HUDEP-2 (cell line): Measurements from ENCODE around the gene PPP2R1A.
"Not testable (repeated sequence)": the region's sequence is repeated elsewhere in the genome, so short reads cannot be mapped to it uniquely, and the experiment has no call there.

Source experiments
- DNase-seq, 76 experiments: peaks; one replicate each; lab custom pipeline; 2025; ENCODE audit not compliant: unreplicated experiment in 76 of 76; lab: John Stamatoyannopoulos, UW

PPP2R1A gene

DNA sequence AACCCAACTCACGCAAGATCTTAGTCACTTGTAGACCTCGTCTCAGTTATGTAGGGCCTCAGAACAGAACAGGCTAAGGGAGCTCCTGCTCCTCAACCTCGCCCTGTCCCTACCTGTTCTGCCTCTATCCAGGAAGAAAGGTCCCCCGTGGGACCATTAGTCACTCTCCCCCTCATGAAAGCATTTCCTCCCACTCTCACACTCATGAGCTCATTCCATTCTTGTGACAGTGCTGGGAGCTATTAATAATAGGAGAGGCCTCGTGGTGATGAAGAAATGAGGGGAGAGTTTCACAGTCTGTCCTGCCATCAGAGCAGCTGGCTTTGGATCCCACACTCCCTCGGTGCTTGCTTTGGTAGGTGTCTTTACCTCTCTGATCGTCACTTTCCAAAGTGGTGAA, 10.2 kb downstream of the PPP2R1A start:
- DNase-seq = no peak

DNA sequence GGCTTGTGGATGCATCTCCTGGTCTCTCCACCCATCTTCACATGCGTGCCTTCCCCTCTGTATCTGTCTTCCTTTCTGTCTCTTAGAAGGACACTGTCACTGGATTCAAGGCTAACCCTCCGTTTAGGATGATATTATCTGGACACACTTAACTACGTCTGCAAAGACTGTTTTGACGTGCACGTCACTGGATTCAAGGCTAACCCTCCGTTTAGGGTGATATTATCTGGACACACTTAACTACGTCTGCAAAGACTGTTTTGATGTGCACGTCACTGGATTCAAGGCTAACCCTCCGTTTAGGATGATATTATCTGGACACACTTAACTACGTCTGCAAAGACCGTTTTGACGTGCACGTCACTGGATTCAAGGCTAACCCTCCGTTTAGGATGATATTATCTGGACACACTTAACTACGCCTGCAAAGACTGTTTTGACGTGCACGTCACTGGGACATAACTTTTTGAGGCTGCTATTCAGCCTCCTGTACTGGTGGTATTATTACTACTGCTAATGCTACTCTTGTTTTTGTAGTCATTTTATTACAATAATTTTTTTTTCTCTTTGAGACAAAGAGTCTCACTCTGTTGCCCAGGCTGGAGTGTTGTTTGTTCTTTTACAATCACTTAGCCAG, 11.0 kb downstream of the PPP2R1A start:
- DNase-seq = not testable (repeated sequence)

DNA sequence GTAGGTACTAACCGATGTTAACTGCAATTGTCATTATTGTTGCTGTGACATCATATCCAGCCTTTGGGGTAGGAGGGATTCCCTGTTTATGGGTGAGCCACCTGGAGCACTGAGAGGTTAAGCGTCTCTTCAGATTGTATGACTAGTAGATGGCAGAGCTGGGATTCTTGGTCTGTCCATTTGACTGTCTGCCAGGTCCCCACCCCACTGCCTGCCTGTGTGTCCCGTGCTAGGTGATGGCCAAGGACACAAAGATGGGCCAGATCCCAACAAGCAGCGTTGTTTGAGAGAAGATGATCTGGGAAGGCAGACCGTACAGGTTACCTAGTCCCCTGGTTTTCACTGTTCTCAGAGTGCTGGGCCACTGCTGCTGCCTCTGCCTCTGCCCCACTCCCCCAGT, 16.6 kb downstream of the PPP2R1A start:
- no peak for DNase-seq

DNA sequence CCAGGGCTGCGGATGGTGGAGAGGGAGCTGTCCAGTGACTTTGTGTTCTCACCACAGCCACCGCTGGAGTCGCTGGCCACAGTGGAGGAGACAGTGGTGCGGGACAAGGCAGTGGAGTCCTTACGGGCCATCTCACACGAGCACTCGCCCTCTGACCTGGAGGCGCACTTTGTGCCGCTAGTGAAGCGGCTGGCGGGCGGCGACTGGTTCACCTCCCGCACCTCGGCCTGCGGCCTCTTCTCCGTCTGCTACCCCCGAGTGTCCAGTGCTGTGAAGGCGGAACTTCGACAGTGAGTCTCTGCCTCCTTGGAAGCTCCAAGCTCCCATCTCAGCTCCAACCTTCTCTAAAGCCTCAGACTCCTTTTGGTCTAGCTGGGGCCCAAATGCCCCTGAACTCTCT, 21.4 kb downstream of the PPP2R1A start:
- no peak for DNase-seq

DNA sequence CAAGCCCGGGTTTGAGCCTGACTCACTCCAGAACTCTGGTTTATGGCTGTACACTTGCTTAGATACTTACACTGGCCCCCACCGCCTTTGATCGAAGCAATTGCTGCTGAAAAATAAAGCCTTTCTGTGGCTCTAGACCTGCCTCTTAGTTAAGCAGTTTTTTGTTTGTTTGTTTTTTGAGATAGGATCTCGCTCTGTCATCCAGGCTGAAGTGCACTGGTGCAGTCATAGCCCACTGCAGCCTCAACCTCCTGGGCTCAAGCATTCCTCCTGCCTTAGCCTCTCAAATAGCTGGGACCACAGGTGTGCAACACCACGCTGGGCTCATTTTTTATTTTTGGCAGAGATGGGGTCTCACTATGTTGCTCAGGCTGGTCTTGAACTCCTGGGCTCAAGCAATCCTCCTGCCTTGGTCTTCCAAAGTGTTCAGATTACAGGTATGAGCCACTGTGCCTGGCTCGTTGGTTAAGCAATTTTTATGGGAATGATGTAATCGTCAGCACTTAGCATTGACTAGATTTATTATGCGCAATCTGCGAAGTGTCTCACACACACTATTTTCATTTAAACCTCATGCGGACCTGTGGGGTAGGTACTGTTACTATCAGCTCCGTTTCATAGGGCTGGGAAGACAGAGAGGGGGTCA, 22.2 kb downstream of the PPP2R1A start:
- DNase-seq = no peak

DNA sequence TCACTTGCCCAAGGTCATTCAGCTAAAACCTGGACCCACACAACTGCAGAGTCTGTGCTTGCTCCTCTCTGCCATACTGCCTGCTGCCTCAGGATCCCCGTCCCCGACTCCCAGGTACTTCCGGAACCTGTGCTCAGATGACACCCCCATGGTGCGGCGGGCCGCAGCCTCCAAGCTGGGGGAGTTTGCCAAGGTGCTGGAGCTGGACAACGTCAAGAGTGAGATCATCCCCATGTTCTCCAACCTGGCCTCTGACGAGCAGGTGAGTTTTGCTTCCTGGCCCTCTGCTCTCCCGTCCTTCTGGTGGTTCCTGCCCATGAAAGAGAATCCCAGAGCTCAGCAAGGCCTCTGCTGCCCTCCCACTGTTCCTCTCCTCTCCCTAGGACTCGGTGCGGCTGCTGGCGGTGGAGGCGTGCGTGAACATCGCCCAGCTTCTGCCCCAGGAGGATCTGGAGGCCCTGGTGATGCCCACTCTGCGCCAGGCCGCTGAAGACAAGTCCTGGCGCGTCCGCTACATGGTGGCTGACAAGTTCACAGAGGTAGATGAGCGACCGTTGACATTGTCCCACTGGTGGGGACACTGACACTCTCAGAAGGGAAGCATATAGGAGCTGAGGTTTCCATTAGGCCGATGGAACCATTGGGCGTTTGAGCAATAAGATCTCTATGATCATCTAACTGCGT, 22.9 kb downstream of the PPP2R1A start:
- no peak for DNase-seq

DNA sequence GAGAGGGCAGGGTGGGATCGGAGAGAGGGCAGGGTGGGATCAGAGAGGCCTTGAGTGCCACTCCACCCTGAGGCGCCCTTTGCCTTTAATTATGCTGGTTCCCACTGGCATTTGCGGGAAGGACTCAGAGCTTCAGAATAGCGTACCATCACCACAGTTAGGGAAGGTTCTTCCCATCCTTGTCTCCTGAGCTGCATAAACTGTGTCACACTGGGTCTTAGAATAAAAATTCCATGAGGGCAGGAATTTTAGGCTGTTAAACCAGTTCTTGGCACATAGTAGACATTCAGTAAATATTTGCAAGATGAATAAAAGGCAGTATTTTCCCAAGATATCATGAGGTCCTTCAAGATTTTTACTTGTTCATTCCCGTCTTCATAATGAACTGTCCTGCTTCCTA, 24.4 kb downstream of the PPP2R1A start:
- no peak for DNase-seq

DNA sequence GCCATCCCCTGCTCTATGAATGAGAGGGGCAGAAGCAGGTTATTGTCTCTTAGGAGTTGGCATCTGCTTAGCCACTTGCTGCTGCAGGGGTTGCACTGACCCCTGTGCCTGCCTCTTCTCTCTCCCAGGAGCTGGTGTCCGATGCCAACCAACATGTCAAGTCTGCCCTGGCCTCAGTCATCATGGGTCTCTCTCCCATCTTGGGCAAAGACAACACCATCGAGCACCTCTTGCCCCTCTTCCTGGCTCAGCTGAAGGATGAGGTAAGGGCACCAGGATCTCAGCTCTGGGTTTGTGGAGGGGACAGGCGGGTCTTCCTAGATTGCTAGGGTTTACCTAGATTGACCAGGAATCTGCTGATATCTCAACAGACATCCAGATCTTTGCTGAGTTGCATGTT, 26.5 kb downstream of the PPP2R1A start:
- DNase-seq = no peak

DNA sequence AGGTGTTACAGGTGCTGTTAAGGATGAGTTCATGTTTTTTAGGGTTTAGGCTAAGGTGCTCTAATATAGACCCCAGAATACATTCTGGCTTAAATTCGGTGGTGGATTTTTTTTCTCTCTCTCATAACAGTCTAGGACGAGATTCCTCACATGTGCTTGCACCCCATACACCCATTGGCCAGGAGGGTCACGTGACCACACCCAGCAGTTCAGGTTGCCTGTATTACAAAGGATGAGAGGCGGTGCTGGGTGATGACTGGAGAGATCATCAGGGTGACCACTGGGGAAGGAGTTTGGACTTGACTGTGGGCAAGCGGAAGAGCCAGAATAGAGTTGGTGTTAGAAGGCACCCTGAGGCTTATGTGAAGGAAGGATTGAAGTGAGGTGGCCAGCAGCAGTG, 27.7 kb downstream of the PPP2R1A start:
- no peak for DNase-seq

DNA sequence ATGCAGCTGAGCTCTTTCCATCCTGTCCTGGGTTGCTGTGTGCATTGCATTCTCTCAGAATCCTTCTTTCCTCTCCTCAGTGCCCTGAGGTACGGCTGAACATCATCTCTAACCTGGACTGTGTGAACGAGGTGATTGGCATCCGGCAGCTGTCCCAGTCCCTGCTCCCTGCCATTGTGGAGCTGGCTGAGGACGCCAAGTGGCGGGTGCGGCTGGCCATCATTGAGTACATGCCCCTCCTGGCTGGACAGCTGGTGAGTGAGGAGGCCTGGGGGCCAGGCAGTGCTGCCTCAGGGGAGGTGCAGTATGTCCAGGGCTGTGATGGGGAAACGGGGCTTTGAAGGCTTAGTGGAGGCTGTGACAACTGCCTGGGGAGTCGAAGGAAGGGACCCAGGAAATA, 29.8 kb downstream of the PPP2R1A start:
- DNase-seq = no peak

DNA sequence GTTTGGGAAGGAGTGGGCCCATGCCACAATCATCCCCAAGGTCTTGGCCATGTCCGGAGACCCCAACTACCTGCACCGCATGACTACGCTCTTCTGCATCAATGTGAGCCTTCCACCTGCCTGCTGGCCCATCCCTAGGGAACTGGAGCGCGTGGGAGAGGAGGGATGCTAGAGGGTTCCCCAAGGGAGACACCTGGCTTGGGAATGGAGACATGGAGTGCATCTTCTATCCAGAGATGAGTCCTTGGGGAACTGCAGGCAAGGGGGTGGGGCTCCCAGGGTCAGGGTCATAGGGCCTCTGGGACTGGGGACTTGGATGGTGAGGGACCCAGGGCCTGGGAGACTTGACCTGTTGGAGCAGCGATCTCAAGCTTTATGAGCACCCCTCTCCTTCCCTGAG, 31.2 kb downstream of the PPP2R1A start:
- no peak for DNase-seq

DNA sequence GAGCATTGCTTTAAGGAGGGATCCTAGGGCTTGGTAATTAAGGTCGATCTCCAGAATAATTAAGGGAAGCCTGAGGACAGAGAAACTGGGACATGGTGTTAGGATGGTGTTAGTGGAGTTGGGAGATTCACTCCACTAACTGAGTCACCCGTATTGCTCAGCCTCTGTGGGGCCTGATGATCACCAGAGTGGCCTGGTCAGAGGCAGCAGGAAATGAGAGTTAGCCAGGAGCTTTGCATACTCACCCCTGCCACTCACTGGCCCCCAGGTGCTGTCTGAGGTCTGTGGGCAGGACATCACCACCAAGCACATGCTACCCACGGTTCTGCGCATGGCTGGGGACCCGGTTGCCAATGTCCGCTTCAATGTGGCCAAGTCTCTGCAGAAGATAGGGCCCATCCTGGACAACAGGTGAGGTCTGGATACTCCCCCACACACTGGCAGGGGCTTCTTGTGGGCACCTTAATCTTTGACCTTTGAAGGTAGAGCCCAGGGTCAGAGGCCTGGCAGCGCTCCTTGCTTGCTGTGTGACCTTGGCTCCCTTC, 32.1 kb downstream of the PPP2R1A start:
- DNase-seq = no peak

DNA sequence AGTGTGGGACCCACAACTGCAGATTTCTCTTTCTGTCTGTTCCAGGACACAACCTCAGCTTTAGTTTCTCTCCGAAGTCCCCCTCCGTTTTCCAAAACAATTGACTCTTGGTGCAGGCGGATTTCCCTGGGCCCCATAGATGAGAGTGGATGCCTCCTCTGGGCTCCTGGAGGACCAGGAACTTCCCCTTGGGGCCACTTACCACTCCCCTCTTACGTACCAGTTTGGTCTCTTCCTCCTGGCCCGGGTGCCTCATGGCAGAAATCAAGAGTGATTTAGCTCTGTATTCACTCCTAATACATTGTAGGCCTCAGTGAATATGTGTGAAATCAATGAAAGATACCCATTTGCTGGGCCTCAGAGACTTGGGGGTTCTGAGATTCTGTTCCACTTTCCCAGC, 34.4 kb downstream of the PPP2R1A start:
- DNase-seq = no peak

DNA sequence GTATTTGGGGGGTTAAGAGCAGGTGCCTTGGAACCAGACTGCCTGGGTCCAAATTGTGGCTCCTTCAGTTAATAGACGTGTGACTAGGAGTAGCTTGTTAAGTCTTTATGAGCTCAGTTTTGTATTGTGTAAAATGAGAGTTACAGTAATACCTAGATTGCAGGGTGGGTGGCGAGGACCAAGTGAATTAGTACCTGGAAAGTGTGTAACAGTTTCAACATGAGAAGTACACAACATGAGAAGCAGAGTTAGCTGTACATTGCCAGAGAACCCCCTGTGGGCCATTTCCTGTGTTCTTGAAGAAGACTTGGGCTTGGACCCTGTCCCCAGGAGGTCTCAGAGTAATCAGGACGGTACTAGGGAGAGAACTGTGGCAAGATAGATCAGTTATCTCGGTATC, 36.8 kb downstream of the PPP2R1A start:
- DNase-seq = no peak

DNA sequence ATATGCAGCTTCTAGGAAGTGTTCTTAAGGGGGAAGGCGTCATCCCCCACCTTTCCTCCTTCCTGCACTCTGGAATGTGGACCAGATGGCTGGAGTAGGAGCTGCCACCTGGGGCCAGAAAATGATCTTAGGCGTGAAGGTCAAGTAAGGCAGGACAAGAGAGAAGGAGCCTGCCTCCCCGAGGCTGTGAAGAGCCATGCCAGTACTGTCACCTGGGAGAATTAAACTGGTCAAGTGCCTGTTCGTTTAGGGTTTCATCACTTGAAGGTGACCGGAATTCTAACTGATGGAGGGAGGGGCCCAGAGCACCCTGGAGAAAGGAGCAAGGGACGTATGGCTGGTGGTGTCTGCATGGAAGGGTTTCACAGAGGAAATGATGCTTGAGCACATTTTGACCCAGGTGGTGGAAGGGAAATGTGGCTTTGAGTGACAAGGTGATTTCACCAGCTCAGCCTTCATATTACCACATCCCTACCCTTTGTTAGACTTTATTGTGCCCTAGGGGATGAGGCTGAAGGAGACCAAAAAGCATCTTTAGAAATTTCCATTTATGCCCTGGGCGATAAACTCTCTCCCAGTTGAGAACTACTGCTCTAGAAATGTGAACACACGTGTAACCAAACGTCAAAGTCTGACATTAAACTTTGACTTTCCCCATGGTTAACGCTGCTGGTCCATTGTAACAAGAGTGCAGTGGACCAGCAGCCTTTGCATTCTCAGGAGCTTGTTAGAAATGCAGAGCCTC, 37.5 kb downstream of the PPP2R1A start:
- no peak for DNase-seq

DNA sequence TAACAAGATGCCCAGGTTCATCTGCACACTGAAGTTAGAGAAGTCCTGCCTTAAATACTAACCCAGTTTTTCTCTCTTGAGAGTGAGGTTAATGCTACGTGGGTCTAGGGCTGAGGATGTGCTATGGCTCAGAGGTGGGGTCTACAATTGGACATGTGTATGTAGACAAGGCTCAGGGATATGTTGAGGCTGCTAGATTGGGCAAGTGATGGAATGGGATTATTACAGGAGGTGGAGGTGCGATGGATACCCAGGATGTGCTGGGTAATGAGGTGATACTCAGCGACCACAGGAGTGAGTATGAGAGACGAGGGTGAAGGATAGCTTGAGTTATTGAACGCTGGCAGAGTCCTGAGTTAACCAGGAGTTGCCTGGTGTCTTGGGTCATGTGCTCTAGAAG, 38.1 kb downstream of the PPP2R1A start:
- no peak for DNase-seq

DNA sequence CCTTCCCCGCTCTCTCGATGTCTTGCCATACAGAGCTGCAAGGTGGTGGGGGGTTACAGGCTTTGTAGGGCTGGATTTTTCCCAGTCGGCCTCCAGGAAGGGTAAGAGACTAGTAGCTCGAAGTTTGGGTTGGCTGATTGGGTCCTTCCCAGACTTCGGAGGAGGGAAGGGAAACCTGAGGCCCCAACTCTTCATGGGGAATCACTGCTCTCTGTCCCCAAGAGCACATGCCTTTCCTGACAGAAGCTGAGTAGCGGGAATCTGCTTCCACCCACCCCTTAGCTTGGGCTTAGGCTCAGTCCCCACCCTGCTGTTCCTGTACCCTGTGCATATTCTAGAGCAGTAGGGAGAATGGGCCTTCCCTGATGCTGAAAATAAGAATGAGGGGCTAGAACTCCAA, 39.7 kb downstream of the PPP2R1A start:
- no peak for DNase-seq

DNA sequence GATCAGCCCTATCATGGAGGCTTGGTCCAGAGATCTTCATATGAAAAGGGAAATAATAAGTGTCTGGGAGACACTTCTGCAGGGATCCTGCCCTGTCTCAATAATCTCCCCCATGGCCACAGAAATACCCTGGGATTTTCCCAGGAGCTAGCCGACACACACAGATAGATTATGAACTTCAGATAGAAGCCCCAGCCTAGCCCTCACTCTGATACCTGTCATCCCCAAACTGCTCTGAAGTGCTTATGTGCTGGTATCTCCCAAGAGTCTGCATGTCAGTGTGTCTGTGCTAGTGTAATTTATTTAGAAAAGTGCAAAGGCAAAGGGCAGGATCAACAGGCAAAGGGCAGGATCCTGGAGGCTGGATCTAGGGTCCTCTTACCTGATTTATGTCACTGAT, 40.8 kb downstream of the PPP2R1A start:
- DNase-seq = no peak

DNA sequence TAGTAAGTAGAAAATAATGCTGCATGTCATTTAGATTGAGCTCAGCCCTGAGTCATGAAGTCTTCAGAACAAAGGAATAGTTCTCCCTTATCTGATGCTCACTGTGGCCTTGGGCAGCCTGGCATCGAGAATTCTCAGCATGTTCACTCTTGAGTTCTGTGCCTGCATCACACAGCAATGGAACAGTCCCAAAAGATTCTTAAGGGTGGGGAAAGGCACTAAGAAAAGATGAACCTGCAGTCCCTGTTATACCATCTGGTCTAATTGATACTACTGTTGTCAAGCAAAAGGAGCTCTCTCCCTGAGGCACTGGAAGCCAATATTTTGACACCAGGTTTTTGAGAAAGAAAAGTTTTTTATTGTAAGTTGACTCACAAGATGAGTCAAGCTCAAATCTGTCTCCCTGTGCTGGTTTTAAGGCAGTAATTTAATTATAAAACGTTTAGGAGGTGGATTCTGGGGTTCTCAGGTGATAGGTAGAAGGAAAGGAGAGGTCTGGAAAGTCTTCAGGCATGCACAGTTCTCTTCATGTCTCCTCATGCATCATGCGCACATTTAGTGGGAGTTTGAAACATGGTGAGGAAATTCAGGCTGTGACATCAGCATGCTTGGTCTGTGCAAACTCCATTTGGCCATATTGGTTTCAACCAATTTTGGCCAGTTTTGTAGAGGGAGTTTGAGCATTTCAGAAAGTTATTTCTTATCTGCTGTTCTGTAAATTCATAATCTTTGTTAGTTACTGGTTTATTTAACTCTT, 41.5 kb downstream of the PPP2R1A start:
- no peak for DNase-seq

DNA sequence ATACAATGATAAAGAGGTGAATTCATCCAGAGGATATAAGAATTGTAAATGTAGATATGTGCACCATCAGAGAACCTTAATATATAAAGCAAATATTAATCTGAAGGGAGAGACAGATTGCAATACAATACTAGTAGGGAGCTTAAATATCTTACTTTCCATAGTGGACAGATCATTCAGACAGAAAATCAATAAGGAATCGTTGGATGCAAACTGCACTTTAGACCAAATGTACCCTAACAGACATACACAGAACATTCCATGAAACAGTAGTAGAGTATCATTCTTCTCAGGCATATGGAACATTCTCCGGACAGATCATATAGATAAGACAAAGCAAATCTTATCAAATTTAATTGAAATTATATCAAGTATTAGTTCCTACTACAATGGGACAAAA, 44.6 kb downstream of the PPP2R1A start:
- no peak for DNase-seq

DNA sequence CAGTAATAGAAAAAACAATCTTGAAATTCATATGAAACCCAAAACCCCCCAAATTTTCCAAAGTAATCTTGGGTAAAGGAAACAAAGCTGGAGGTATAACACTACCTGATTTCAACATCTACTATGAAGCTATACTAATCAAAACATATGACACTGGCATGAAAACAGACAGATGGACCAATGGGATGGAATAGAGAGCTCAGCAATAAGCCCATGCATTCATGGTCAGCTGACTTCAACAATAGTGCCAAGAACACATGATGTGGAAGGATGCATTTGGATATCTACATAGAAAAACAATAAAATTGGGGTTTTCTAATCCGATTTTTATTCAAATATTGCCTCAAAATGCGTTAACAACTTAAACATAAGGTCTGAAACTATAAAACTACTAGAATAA, 47.3 kb downstream of the PPP2R1A start:
- DNase-seq = no peak
